Measurements from ENCODE around the gene EDC4.

EDC4 gene

DNA sequence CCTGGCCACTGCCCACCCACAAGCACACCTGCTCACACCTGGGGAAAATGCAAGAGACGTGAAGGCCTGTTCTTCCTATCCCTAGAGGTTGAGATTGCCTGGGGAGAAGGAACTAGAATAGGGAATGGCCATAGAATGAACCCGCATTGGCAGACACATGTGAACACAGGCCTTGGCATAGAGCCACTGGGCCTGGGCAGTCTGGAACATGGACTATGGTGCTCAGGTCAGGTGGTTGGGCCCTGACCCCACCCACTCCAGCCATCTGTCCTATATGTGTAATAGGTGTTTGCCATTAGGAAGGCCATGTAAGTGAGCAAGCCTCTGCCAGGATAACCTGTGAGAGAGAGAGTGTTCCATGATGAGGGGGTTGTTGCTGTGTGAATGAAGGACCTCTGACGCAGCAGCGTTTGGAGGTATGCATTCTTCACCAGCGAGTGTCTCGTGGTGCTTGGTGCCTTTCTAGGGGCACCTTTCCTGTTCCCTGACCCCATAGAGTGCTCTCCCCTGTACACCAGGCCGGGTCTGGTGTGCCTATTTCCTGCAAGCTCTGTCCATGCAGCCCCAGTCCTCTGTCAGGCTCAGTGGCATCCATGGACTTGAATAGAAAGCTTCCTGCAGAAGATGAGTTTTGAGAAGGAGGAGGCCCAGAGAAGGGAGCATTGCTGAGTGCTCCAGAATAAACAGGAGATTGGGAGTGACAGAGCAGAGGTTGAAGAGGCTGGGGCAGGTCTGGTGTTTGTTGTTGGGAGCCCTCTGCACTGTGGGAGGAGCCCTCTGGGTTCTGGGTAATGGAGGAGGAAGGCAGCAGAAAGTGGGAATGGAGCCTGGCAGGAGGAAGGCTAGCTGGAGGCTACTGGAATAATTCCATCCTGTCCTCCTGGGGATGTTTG, 43.2 kb downstream of the EDC4 start:
- no peak overlapping the region for H3K4me3 ChIP-seq (ENCODE audit: severe bottlenecking)
- ATAC-seq (ENCODE audit: low read depth) (no peak), DNase-seq (ENCODE audit: low spot score) (no peak)
- peaks cover 6% of the 10 kb centered on the region for H3K4me1 ChIP-seq (ENCODE audit: insufficient read depth, poor library complexity, severe bottlenecking)
- no peaks in the 10 kb centered on the region for H3K9me3 ChIP-seq (ENCODE audit: severe bottlenecking)
- H3K27me3 ChIP-seq (ENCODE audit: insufficient read depth, poor library complexity, severe bottlenecking): no peaks in the 10 kb centered on the region
- H3K36me3 ChIP-seq (ENCODE audit: low read depth): peaks cover 6% of the 10 kb centered on the region; the same call in 1 of the 2 replicates
- TF ChIP-seq, protein P1, sequence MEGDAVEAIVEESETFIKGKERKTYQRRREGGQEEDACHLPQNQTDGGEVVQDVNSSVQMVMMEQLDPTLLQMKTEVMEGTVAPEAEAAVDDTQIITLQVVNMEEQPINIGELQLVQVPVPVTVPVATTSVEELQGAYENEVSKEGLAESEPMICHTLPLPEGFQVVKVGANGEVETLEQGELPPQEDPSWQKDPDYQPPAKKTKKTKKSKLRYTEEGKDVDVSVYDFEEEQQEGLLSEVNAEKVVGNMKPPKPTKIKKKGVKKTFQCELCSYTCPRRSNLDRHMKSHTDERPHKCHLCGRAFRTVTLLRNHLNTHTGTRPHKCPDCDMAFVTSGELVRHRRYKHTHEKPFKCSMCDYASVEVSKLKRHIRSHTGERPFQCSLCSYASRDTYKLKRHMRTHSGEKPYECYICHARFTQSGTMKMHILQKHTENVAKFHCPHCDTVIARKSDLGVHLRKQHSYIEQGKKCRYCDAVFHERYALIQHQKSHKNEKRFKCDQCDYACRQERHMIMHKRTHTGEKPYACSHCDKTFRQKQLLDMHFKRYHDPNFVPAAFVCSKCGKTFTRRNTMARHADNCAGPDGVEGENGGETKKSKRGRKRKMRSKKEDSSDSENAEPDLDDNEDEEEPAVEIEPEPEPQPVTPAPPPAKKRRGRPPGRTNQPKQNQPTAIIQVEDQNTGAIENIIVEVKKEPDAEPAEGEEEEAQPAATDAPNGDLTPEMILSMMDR (IDR thresholded peaks at IDR 0.05; ENCODE audit: poor library complexity, severe bottlenecking): no peak
- H3K27ac ChIP-seq (ENCODE audit: poor library complexity, severe bottlenecking): no peak overlapping the region

DNA sequence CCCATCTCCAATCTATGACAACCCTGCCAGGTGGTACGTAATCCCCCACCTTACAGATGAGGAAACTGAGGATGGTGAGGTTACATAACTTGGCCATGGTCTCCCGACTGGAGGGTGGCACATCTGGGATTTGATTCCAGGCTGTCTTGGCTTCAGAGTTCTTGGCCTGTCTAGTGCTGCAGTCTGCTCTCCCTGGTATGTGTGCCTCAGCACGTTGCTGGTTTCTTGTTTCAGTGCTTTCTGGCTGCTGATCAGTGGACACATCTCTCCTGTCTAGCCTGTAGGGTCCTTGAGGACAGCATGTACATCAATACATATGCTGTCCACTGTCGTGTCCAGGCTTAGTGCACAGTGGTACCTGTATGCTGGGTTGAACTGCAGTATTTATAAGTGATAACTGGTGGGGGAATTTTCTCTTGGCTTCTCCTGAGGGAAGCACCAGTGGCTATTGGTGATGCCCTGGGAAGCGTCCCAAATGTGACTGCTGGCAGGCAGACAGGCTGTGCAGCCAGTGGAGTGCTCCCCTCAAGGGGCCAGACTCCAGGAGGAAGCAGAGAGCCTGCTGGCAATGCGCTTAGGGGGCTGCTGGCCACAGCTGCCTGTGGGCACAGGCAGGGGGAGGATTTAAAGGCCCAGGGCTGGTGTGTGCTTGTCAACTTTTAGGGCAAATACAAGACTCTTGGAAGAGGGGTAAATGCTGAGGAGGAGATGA, 44.4 kb downstream of the EDC4 start:
- H3K27me3 ChIP-seq (ENCODE audit: insufficient read depth, poor library complexity, severe bottlenecking): no peaks in the 10 kb centered on the region
- DNase-seq (ENCODE audit: low spot score): no peak
- H3K4me1 ChIP-seq (ENCODE audit: insufficient read depth, poor library complexity, severe bottlenecking): peaks cover 6% of the 10 kb centered on the region
- ATAC-seq (ENCODE audit: low read depth): no peak; the same call in 1 of the 3 replicates
- H3K27ac ChIP-seq (ENCODE audit: poor library complexity, severe bottlenecking): peak overlapping the region; percentile 33
- H3K36me3 ChIP-seq (ENCODE audit: low read depth): peaks cover 3% of the 10 kb centered on the region; the same call in 1 of the 2 replicates
- H3K4me3 ChIP-seq (ENCODE audit: severe bottlenecking): no peak overlapping the region
- H3K9me3 ChIP-seq (ENCODE audit: severe bottlenecking): no peaks in the 10 kb centered on the region
- TF ChIP-seq, protein P1 (IDR thresholded peaks at IDR 0.05; ENCODE audit: poor library complexity, severe bottlenecking): no peak

DNA sequence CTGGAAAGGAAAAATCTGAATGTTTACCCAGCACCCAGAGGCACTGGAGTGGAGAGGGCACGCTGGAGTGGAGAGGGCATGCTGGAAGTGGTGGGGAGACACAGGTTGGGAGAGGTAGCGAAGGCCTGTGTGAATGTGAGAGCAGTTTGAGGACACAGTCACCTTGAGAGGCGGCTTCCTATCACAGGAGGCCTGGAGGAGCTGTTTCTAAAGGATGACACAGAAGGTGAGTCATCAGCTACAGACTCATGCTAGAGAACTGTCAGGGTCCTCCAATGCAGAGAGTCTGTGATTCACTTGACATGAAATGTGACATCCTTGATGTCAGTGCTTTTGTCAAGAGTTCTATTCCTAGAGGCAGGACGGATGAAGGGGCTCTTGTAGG, 45.0 kb downstream of the EDC4 start:
- DNase-seq (ENCODE audit: low spot score): no peak
- H3K27ac ChIP-seq (ENCODE audit: poor library complexity, severe bottlenecking): peak overlapping the region; percentile 33
- H3K9me3 ChIP-seq (ENCODE audit: severe bottlenecking): no peaks in the 10 kb centered on the region

DNA sequence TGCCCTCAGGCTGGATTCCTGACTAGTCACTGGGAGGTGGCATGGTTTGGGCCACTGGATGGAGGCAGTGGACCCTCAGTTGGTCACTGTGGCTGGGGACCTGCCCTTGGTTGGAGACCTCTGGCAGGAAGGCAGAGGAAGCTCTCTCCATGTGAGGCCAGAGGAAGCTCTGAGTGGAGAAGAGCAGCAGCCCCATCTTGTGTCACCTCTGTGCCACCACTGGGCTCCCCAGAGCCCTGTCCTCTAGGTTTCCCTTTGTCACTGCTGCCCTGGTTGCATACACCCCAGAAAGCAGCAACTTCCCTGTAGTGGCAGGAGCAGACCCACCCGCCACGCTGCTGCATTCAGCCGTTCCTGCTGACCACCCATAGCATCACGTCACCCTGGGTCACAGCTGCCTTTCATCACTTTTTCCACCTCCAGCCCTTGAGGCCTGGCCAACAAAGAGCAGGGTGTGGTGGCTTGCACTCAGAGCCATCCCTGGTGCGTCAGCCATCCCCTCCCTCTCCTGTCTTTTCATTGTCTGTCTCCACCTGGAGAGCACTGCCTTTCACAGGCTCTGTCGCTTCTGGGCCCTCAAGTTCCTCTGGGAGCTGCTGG, 46.9 kb downstream of the EDC4 start:
- H3K4me3 ChIP-seq (ENCODE audit: severe bottlenecking): no peak overlapping the region
- TF ChIP-seq, protein P1 (IDR thresholded peaks at IDR 0.05; ENCODE audit: poor library complexity, severe bottlenecking): no peak
- H3K9me3 ChIP-seq (ENCODE audit: severe bottlenecking): no peaks in the 10 kb centered on the region
- no peaks in the 10 kb centered on the region for H3K36me3 ChIP-seq (ENCODE audit: low read depth)
- H3K27me3 ChIP-seq (ENCODE audit: insufficient read depth, poor library complexity, severe bottlenecking): no peaks in the 10 kb centered on the region
- ATAC-seq (ENCODE audit: low read depth) (no peak), DNase-seq (ENCODE audit: low spot score) (no peak)
- H3K27ac ChIP-seq (ENCODE audit: poor library complexity, severe bottlenecking): no peak overlapping the region
- H3K4me1 ChIP-seq (ENCODE audit: insufficient read depth, poor library complexity, severe bottlenecking): peaks cover 6% of the 10 kb centered on the region

More for the DNA sequence above, 45.0 kb downstream of the EDC4 start:
- TF ChIP-seq, protein P1 (IDR thresholded peaks at IDR 0.05; ENCODE audit: poor library complexity, severe bottlenecking): no peak
- Histone ChIP-seq H3K4me3 (ENCODE audit: severe bottlenecking) (no peak overlapping the region), H3K27me3 (ENCODE audit: insufficient read depth, poor library complexity, severe bottlenecking) (no peaks in the 10 kb centered on the region), H3K4me1 (ENCODE audit: insufficient read depth, poor library complexity, severe bottlenecking) (peaks cover 6% of the 10 kb centered on the region), H3K36me3 (ENCODE audit: low read depth) (no peaks in the 10 kb centered on the region)
- peak; percentile 96 for ATAC-seq (ENCODE audit: low read depth)

Measured in RWPE2 (cell line).